ENCODE measurements around the gene SPDYE2B.
"Not testable (repeated sequence)": the region's sequence is repeated elsewhere in the genome, so short reads cannot be mapped to it uniquely, and the experiment has no call there.

Gene SPDYE2B

GRCh38 chr7:102630622-102631021 is 19.5 kb upstream of the SPDYE2B start:
- not testable (repeated sequence) for H3K9me3 Mint-ChIP-seq, H3K27ac Mint-ChIP-seq

GRCh38 chr7:102634299-102634698 is 15.8 kb upstream of the SPDYE2B start:
- H3K27ac Mint-ChIP-seq; H3K9me3 Mint-ChIP-seq; H3K36me3 Mint-ChIP-seq (ENCODE audit: low read depth); H3K27me3 Mint-ChIP-seq; H3K4me3 Mint-ChIP-seq; H3K4me1 Mint-ChIP-seq (ENCODE audit: low read depth): not testable (repeated sequence)

More at GRCh38 chr7:102630622-102631021, 19.5 kb upstream of the SPDYE2B start:
- H3K4me3 Mint-ChIP-seq; H3K36me3 Mint-ChIP-seq (ENCODE audit: low read depth); H3K27me3 Mint-ChIP-seq; H3K4me1 Mint-ChIP-seq (ENCODE audit: low read depth): not testable (repeated sequence)

DNA sequence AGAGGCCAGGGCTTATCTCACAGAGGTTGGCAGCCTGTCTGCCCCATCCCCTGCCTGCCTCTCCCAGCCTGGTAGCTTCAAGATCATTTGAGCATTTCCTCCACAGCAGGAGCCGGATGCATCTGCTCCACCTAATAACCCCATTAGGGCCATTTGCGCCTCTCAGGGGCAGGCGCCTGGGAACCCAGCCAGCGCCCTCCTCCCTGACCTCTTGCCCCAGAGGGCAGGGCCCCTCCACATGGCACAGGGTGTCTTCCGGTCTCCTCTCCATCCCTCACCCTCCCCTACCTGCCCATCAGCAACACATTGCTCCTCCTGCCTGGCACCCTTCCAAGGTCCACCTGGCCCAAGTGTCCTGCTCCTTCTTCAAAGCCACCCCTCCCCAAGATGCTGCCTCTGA is 14.8 kb upstream of the SPDYE2B start:
- H3K27ac Mint-ChIP-seq; H3K4me1 Mint-ChIP-seq (ENCODE audit: low read depth); H3K9me3 Mint-ChIP-seq; H3K27me3 Mint-ChIP-seq; H3K4me3 Mint-ChIP-seq; H3K36me3 Mint-ChIP-seq (ENCODE audit: low read depth): not testable (repeated sequence)

GRCh38 chr7:102636956-102637355 is 13.2 kb upstream of the SPDYE2B start:
- H3K4me1 Mint-ChIP-seq (ENCODE audit: low read depth); H3K27ac Mint-ChIP-seq; H3K4me3 Mint-ChIP-seq; H3K27me3 Mint-ChIP-seq; H3K9me3 Mint-ChIP-seq; H3K36me3 Mint-ChIP-seq (ENCODE audit: low read depth): not testable (repeated sequence)

DNA sequence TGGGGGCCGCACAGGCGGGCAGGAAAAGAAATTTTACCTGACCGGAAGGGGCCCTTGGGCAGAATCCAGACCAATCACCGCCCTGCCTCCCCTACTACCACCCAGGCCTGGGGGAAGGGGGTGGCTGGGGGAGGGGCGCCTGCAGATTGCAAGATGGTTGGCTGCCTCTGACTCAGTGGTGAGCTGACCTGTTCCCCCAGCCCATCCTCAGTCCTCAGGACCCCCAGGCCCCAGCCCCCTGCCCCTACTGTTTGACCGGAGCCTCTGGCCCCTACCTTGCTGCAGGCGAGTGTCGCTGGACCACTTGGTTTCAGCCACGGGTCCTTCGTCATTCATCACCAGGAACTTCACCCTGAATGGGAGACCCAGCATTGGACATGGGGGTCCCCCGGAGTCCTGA is 11.3 kb upstream of the SPDYE2B start:
- H3K27me3 Mint-ChIP-seq; H3K4me3 Mint-ChIP-seq; H3K36me3 Mint-ChIP-seq (ENCODE audit: low read depth); H3K27ac Mint-ChIP-seq; H3K9me3 Mint-ChIP-seq; H3K4me1 Mint-ChIP-seq (ENCODE audit: low read depth): not testable (repeated sequence)

- not testable (repeated sequence) for H3K4me3 Mint-ChIP-seq; H3K27ac Mint-ChIP-seq; H3K36me3 Mint-ChIP-seq (ENCODE audit: low read depth); H3K27me3 Mint-ChIP-seq; H3K9me3 Mint-ChIP-seq; H3K4me1 Mint-ChIP-seq (ENCODE audit: low read depth)
These were observed 7.4 kb upstream of the SPDYE2B start, which contains the start of gene UPK3BL1 for GRCh38 chr7:102642691-102643090. TSS of gene UPK3BL1 (minus strand) at chr7:102642791. CDS start at chr7:102642741, 50 bp downstream.

DNA sequence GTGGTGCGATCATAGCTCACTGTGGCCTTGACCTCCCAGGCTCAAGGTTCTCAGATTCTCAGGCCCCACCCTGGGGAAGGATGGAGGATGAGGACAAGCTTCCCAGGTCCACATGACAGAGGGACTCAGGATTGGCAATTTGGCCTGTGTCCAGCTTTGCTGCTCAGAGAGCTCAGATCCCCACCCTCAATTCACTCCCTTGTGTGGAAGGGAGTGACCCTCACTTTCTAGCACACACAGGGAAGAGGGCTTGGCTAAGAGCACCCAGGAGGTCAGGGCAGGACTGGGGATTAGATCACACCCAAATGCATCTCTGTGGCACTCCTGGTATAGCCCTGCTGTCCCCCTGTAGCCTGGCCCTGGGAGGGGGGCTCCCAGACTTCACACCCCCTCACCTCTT is 6.7 kb upstream of the SPDYE2B start:
- not testable (repeated sequence) for H3K4me3 Mint-ChIP-seq; H3K9me3 Mint-ChIP-seq; H3K4me1 Mint-ChIP-seq (ENCODE audit: low read depth); H3K27ac Mint-ChIP-seq; H3K27me3 Mint-ChIP-seq; H3K36me3 Mint-ChIP-seq (ENCODE audit: low read depth)

GRCh38 chr7:102647813-102648212 is 2.3 kb upstream of the SPDYE2B start:
- H3K9me3 Mint-ChIP-seq; H3K4me1 Mint-ChIP-seq (ENCODE audit: low read depth); H3K4me3 Mint-ChIP-seq; H3K36me3 Mint-ChIP-seq (ENCODE audit: low read depth); H3K27me3 Mint-ChIP-seq; H3K27ac Mint-ChIP-seq: not testable (repeated sequence)

- not testable (repeated sequence) for H3K9me3 Mint-ChIP-seq, H3K27ac Mint-ChIP-seq
These were observed 14.6 kb downstream of the SPDYE2B start for GRCh38 chr7:102664765-102665164.

GRCh38 chr7:102666850-102667249 is 16.7 kb downstream of the SPDYE2B start:
- not testable (repeated sequence) for H3K27ac Mint-ChIP-seq; H3K4me3 Mint-ChIP-seq; H3K27me3 Mint-ChIP-seq; H3K4me1 Mint-ChIP-seq (ENCODE audit: low read depth); H3K9me3 Mint-ChIP-seq; H3K36me3 Mint-ChIP-seq (ENCODE audit: low read depth)

More at GRCh38 chr7:102664765-102665164, 14.6 kb downstream of the SPDYE2B start:
- not testable (repeated sequence) for H3K4me3 Mint-ChIP-seq; H3K36me3 Mint-ChIP-seq (ENCODE audit: low read depth); H3K4me1 Mint-ChIP-seq (ENCODE audit: low read depth); H3K27me3 Mint-ChIP-seq

DNA sequence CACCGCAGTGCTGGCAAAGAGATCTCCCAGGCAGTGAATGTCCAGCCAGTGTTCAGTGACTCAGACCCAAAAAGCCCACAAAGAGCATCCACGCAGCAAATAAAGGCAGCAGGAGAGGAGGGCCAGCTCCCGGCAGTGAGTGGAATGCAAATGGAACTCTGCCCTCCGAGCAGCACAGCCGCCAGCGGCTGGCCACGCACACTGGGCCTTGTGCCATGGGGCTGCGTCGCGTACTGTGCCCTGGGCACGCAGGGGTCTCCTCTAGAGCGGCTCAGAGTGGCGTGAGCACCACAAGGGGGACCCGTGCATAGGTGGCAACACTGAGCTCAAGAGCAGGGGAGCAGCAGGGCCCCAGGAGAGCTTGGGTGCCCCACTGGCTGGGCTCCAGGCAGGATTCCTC is 17.4 kb downstream of the SPDYE2B start:
- H3K4me3 Mint-ChIP-seq; H3K4me1 Mint-ChIP-seq (ENCODE audit: low read depth); H3K27me3 Mint-ChIP-seq; H3K36me3 Mint-ChIP-seq (ENCODE audit: low read depth); H3K9me3 Mint-ChIP-seq; H3K27ac Mint-ChIP-seq: not testable (repeated sequence)

DNA sequence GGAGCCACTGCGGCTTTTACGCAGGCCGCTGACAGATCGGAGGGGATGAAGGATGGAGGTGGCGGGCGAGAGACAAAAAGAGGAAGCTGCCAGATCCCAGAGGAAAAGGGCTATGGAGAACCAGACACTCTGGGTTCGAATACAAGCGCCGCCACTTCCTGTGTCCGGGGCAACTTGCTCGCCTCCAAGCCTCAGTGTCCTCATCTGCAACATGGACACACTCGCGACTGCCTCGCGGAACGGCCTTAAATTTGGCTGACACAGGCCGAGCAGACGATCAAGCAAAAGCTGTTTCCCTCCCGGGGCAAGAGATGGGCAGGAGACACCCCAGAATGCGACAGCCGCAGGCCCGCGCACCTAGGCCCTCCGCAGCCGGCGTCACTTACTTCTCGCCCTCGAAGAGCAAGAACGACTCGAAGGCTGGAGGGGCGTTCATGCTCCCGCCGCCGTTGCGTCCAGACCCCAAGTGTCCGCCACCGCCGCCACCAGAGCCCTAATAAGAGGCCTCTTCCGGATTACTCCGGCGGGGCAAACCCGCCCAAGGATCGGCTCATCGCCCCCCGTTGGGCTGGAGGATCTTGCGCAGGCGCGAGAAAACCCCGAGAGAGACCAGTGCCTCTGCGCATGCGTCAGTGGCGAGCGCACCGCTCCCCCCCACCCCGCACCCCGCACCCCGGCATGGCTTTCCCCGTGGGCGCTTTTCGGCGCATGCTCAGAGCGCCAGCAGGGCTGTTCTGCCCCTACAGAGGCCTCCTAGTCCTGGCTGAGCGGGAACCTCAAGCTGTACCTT is 21.2 kb downstream of the SPDYE2B start, which contains the start of gene POLR2J2:
POLR2J2 (minus strand) TSS at position 498 of the 790 bp plus-strand sequence; CDS start at position 436, 62 bp downstream.
- not testable (repeated sequence) for H3K4me1 Mint-ChIP-seq (ENCODE audit: low read depth); H3K9me3 Mint-ChIP-seq; H3K27me3 Mint-ChIP-seq; H3K36me3 Mint-ChIP-seq (ENCODE audit: low read depth); H3K27ac Mint-ChIP-seq
- peak within 1 kb of the TSS; percentile 35 for H3K4me3 Mint-ChIP-seq

GRCh38 chr7:102671956-102672307 is 21.8 kb downstream of the SPDYE2B start:
- not testable (repeated sequence) for H3K9me3 Mint-ChIP-seq; H3K4me1 Mint-ChIP-seq (ENCODE audit: low read depth); H3K27ac Mint-ChIP-seq; H3K27me3 Mint-ChIP-seq; H3K36me3 Mint-ChIP-seq (ENCODE audit: low read depth); H3K4me3 Mint-ChIP-seq

- H3K27me3 Mint-ChIP-seq; H3K9me3 Mint-ChIP-seq; H3K36me3 Mint-ChIP-seq (ENCODE audit: low read depth); H3K4me1 Mint-ChIP-seq (ENCODE audit: low read depth); H3K4me3 Mint-ChIP-seq; H3K27ac Mint-ChIP-seq: not testable (repeated sequence)
These were observed 23.4 kb downstream of the SPDYE2B start for GRCh38 chr7:102673447-102674067.

DNA sequence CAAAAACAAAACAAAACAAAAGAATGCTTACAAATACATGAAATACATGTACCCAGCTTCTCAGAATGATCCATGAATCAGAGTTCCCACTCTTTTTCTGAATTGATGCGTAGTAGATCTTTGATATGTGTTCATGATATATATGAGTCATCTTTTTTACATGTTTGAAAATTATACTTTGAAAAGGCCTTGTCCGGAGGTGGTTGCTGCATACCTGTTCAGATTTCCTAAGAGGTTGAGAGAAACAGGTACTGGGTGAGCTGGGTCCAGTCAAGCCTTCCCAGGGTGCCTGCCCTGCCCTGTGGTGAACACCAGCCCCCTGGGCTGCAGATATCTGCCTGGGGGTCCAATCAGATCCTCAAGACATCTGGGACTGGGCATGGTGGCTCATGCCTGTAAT is 25.4 kb downstream of the SPDYE2B start:
- not testable (repeated sequence) for H3K4me3 Mint-ChIP-seq

DNA sequence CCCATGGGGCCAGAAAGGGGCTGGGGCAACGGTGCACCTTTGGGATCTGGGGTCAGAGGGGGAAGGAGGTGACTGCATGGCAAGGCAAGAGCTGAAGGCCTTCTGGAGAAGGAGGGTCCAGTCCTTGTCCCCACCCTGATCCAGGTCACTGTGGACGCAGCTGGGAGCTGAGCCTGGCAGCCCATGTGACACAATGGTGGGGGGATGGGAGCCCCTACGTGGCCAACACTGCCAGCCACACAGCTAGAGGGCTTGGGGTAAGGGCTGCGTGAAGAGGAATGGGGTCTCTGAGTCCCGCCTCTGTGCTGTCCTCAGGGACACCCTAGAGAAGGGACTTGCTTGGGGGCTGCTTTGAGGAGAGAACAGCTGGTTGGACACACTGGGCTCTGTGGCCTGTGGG is 30.7 kb downstream of the SPDYE2B start:
- not testable (repeated sequence) for H3K27me3 Mint-ChIP-seq; H3K36me3 Mint-ChIP-seq (ENCODE audit: low read depth); H3K27ac Mint-ChIP-seq; H3K4me3 Mint-ChIP-seq; H3K4me1 Mint-ChIP-seq (ENCODE audit: low read depth); H3K9me3 Mint-ChIP-seq

More for the DNA sequence above, 25.4 kb downstream of the SPDYE2B start:
- not testable (repeated sequence) for H3K4me1 Mint-ChIP-seq (ENCODE audit: low read depth); H3K9me3 Mint-ChIP-seq; H3K27ac Mint-ChIP-seq; H3K36me3 Mint-ChIP-seq (ENCODE audit: low read depth); H3K27me3 Mint-ChIP-seq
